Left kidney (tissue), 2 donors: ENCODE data around the gene PBX2. TPM values are rescaled to one million over a fixed set of nuclear protein-coding genes. Genes with fewer than 3 reads are reported as not detected.
"Not testable (repeated sequence)": the region's sequence is repeated elsewhere in the genome, so short reads cannot be mapped to it uniquely, and the experiment has no call there.

Experiments used
- DNase-seq: peaks from one replicate; pipeline ENCODE4 v3.0.0-alpha.2; 2013
- polyA plus RNA-seq: library from polyadenylated mRNA; unstranded; fragments of 120-200 nt; gene quantifications from one replicate; pipeline ENCODE4 v1.2.1, GENCODE V29; 2013; ENCODE audit not compliant: insufficient read length

Gene PBX2
- polyA plus RNA-seq, 1 donor = 190 TPM

GRCh38 chr6:32204268-32204715, 14.3 kb upstream of the PBX2 start:
- DNase-seq = no peak

- DNase-seq = no peak
Observed at GRCh38 chr6:32203426-32204267, 13.6 kb upstream of the PBX2 start.

GRCh38 chr6:32202186-32202585, 12.2 kb upstream of the PBX2 start:
- no peak for DNase-seq

- DNase-seq = no peak
Observed at GRCh38 chr6:32200711-32201475, 10.9 kb upstream of the PBX2 start.

GRCh38 chr6:32198866-32199265, 8.9 kb upstream of the PBX2 start:
- DNase-seq = no peak

GRCh38 chr6:32198345-32198696, 8.3 kb upstream of the PBX2 start:
- DNase-seq = no peak

- no peak for DNase-seq
Observed at GRCh38 chr6:32196682-32197616, 6.9 kb upstream of the PBX2 start.

GRCh38 chr6:32195902-32196681, 6.1 kb upstream of the PBX2 start:
- peak; percentile 91 for DNase-seq

GRCh38 chr6:32195652-32195901, 5.6 kb upstream of the PBX2 start:
- DNase-seq = peak; percentile 99

GRCh38 chr6:32194825-32195651, 5.0 kb upstream of the PBX2 start:
- no peak for DNase-seq

- no peak for DNase-seq
Observed at GRCh38 chr6:32194388-32194787, 4.4 kb upstream of the PBX2 start.

GRCh38 chr6:32193096-32193495, 3.1 kb upstream of the PBX2 start:
- DNase-seq = not testable (repeated sequence)

- no peak for DNase-seq
Observed at GRCh38 chr6:32192608-32193039, 2.6 kb upstream of the PBX2 start, which contains the start of gene GPSM3. TSS of gene GPSM3 (minus strand) at chr6:32192643. CDS start at chr6:32192513, 130 bp downstream.

- no peak for DNase-seq
Observed at GRCh38 chr6:32191696-32192607, 1.9 kb upstream of the PBX2 start.

- DNase-seq = no peak
Observed at GRCh38 chr6:32190911-32191677, 1.1 kb upstream of the PBX2 start.

GRCh38 chr6:32189742-32190053, 304 bp downstream of the PBX2 start:
- DNase-seq = no peak

- no peak for DNase-seq
Observed at GRCh38 chr6:32189069-32189741, 797 bp downstream of the PBX2 start.

GRCh38 chr6:32188381-32189068, 1.5 kb downstream of the PBX2 start:
- no peak for DNase-seq
